IMR-90 (cell line): ENCODE results near the gene NUDT15. TPM values are rescaled to one million over a fixed set of nuclear protein-coding genes. Genes with fewer than 3 reads are reported as not detected.

ENCODE experiments used
- ATAC-seq: fragments of 200-7000 bp; cut with Tn5 transposase; 2 replicates; pipeline ENCODE4 v1.9.1; 2020; ENCODE audit warnings: low read depth, mild to moderate bottlenecking, moderate library complexity
- BruUV-seq: library from RNA; stranded (reverse); fragments of 400-500 nt; replicated peaks from 2 replicates; lab custom pipeline; 2021; lab: Mats Ljungman, UMichigan
- CTCF ChIA-PET: fragments of 300-600 bp; formaldehyde crosslinking; extraction: SDS; loops from one replicate; lab custom pipeline; 2021; ENCODE audit warnings: antibody characterized with exemption; lab: Yijun Ruan, JAX
- POLR2A ChIA-PET: fragments of 300-600 bp; sonication (Branson Sonifier 250); formaldehyde crosslinking; loops from one replicate; lab custom pipeline; 2022; ENCODE audit warnings: antibody characterized with exemption; ENCODE audit not compliant: unreplicated experiment; lab: Charles Lee
- DNase-seq: peaks from one replicate; pipeline ENCODE4 v3.0.0; 2013
- H2AFZ ChIP-seq: replicated peaks from 2 replicates; pipeline ENCODE3; 2013; ENCODE audit warnings: low read length, mild to moderate bottlenecking; ENCODE audit not compliant: poor library complexity
- H2AK5ac ChIP-seq: 2 replicates; pipeline ENCODE4 v1.6.1; 2013; ENCODE audit warnings: low read depth, low read length, inconsistent platforms
- H2AK9ac ChIP-seq: replicated peaks from 2 replicates; pipeline ENCODE3; 2013; ENCODE audit warnings: mild to moderate bottlenecking, low read depth, low read length, moderate library complexity; ENCODE audit not compliant: poor library complexity
- H2BK120ac ChIP-seq: 2 replicates; pipeline ENCODE4 v1.6.1; 2013; ENCODE audit warnings: low read depth, low read length, inconsistent platforms
- H2BK15ac ChIP-seq: 3 replicates; pipeline ENCODE4 v1.6.1; 2013; ENCODE audit warnings: low read depth, low read length, inconsistent platforms
- H2BK20ac ChIP-seq: 2 replicates; pipeline ENCODE4 v1.6.1; 2013; ENCODE audit warnings: low read depth, mild to moderate bottlenecking, inconsistent platforms, low read length, moderate library complexity
- H2BK5ac ChIP-seq: 2 replicates; pipeline ENCODE4 v1.6.1; 2013; ENCODE audit warnings: mild to moderate bottlenecking, low read depth, low read length, inconsistent platforms; ENCODE audit not compliant: poor library complexity, severe bottlenecking
- H3K14ac ChIP-seq: replicated peaks from 2 replicates; pipeline ENCODE4 v1.6.1; 2013; ENCODE audit warnings: low read depth, low read length, inconsistent platforms
- H3K18ac ChIP-seq: 2 replicates; pipeline ENCODE4 v1.6.1; 2013; ENCODE audit warnings: low read depth, low read length, control low read depth
- H3K23ac ChIP-seq: 2 replicates; pipeline ENCODE4 v1.6.1; 2013; ENCODE audit warnings: low read depth, low read length, inconsistent platforms
- H3K27ac ChIP-seq: 2 replicates; pipeline ENCODE4 v1.5.1; 2013; ENCODE audit warnings: mild to moderate bottlenecking, control low read depth, low read length; ENCODE audit not compliant: insufficient read depth
- H3K27me3 ChIP-seq: 2 replicates; pipeline ENCODE4 v1.6.1; 2013; ENCODE audit warnings: low read length; ENCODE audit not compliant: control insufficient read depth, insufficient read depth
- H3K36me3 ChIP-seq: 2 replicates; pipeline ENCODE4 v1.6.1; 2013; ENCODE audit warnings: low read length, mixed read lengths; ENCODE audit not compliant: control insufficient read depth, insufficient read depth
- H3K4ac ChIP-seq: 2 replicates; pipeline ENCODE4 v1.6.1; 2013; ENCODE audit warnings: low read depth, low read length, inconsistent platforms
- H3K4me1 ChIP-seq: 2 replicates; pipeline ENCODE4 v1.6.1; 2013; ENCODE audit warnings: low read length, mixed read lengths; ENCODE audit not compliant: control insufficient read depth, insufficient read depth
- H3K4me2 ChIP-seq: 2 replicates; pipeline ENCODE4 v1.6.1; 2013; ENCODE audit warnings: low read depth, mild to moderate bottlenecking, control low read depth, low read length, moderate library complexity
- H3K4me3 ChIP-seq: 2 replicates; pipeline ENCODE4 v1.5.1; 2013; ENCODE audit warnings: low read depth, mild to moderate bottlenecking, control low read depth, low read length, moderate library complexity; ENCODE audit not compliant: insufficient read depth
- H3K56ac ChIP-seq: 2 replicates; pipeline ENCODE4 v1.6.1; 2013; ENCODE audit warnings: low read length, inconsistent platforms; ENCODE audit not compliant: insufficient read depth; ENCODE audit errors: extremely low read depth
- H3K79me1 ChIP-seq, 2 experiments: 2 replicates each; pipeline ENCODE4 v1.6.1; 2013; ENCODE audit warnings: low read length in 2 of 2, inconsistent platforms in 1 of 2, low read depth in 1 of 2
- H3K9ac ChIP-seq: 2 replicates; pipeline ENCODE4 v1.6.1; 2013; ENCODE audit warnings: low read depth, low read length, control low read depth
- H3K9me1 ChIP-seq: 2 replicates; pipeline ENCODE4 v1.6.1; 2013; ENCODE audit warnings: low read length, inconsistent platforms; ENCODE audit not compliant: insufficient read depth
- H3K9me3 ChIP-seq: 2 replicates; pipeline ENCODE4 v1.6.1; 2013; ENCODE audit warnings: low read length; ENCODE audit not compliant: control insufficient read depth, insufficient read depth
- H4K20me1 ChIP-seq: 2 replicates; pipeline ENCODE4 v1.6.1; 2013; ENCODE audit warnings: low read length, inconsistent platforms; ENCODE audit not compliant: insufficient read depth
- H4K5ac ChIP-seq: 2 replicates; pipeline ENCODE4 v1.6.1; 2013; ENCODE audit warnings: mild to moderate bottlenecking, low read depth, low read length, control low read depth
- H4K8ac ChIP-seq, 2 experiments: 2 replicates each; pipeline ENCODE4 v1.6.1; 2013; ENCODE audit warnings: low read depth in 2 of 2, low read length in 2 of 2, control low read depth in 1 of 2, inconsistent platforms in 1 of 2
- H4K91ac ChIP-seq: 2 replicates; pipeline ENCODE4 v1.6.1; 2013; ENCODE audit warnings: low read depth, low read length, inconsistent platforms; ENCODE audit not compliant: insufficient read depth
- CEBPB ChIP-seq: IDR thresholded peaks from 2 replicates; pipeline ENCODE4 v1.6.1; 2012; ENCODE audit warnings: low read depth, low read length, improper control_type of control experiment
- CHD1 ChIP-seq: IDR thresholded peaks from 2 replicates; pipeline ENCODE4 v1.6.1; 2012; ENCODE audit warnings: low read depth, low read length, improper control_type of control experiment
- CTCF ChIP-seq: conservative IDR thresholded peaks from 2 replicates; pipeline ENCODE4 v1.5.1; 2012; ENCODE audit warnings: mild to moderate bottlenecking, low read depth, low read length, improper control_type of control experiment
- FOS ChIP-seq: fragments of 150-350 bp; IDR thresholded peaks from 2 replicates; pipeline ENCODE4 v1.6.1; 2016; ENCODE audit warnings: low read depth, low read length
- MAFK ChIP-seq: IDR thresholded peaks from 2 replicates; pipeline ENCODE4 v1.6.1; 2012; ENCODE audit warnings: low read depth, low read length, improper control_type of control experiment
- MAZ ChIP-seq: IDR thresholded peaks from 2 replicates; pipeline ENCODE4 v1.6.1; 2012; ENCODE audit warnings: low read depth, mild to moderate bottlenecking, low read length, improper control_type of control experiment, moderate library complexity, borderline replicate concordance
- MXI1 ChIP-seq: IDR thresholded peaks from 2 replicates; pipeline ENCODE4 v1.6.1; 2012; ENCODE audit warnings: low read depth, mild to moderate bottlenecking, low read length, moderate library complexity, borderline replicate concordance
- NFE2L2 ChIP-seq: fragments of 150-350 bp; IDR thresholded peaks from 2 replicates; pipeline ENCODE4 v1.6.1; 2016; ENCODE audit warnings: low read depth, mild to moderate bottlenecking, low read length
- POLR2A ChIP-seq: IDR thresholded peaks from 2 replicates; pipeline ENCODE4 v1.6.1; 2012; ENCODE audit warnings: mild to moderate bottlenecking, low read depth, low read length
- RAD21 ChIP-seq: IDR thresholded peaks from 2 replicates; pipeline ENCODE4 v1.6.1; 2012; ENCODE audit warnings: low read length, improper control_type of control experiment
- RFX5 ChIP-seq: IDR thresholded peaks from 2 replicates; pipeline ENCODE4 v1.8.0; 2012; ENCODE audit warnings: low read depth, mild to moderate bottlenecking, low read length, moderate library complexity
- SMC3 ChIP-seq: fragments of 150-350 bp; IDR thresholded peaks from 2 replicates; pipeline ENCODE4 v1.6.1; 2016; ENCODE audit warnings: low read depth, mild to moderate bottlenecking, antibody characterized with exemption, low read length, moderate library complexity
- USF2 ChIP-seq: fragments of 150-350 bp; IDR thresholded peaks from 2 replicates; pipeline ENCODE4 v1.6.1; 2017; ENCODE audit warnings: mild to moderate bottlenecking, antibody characterized with exemption, low read length, low read depth
- WGBS, 2 experiments: methylation state at CpG; one replicate each; pipeline versions ENCODE4 v1.1.5 to v1.1.7; 2013; ENCODE audit warnings: missing lambda C conversion rate in 2 of 2; ENCODE audit not compliant: insufficient read length in 1 of 2; ENCODE audit errors: extremely low coverage in 2 of 2; 5-methylcytosine and 5-hydroxymethylcytosine counted together
- dilution Hi-C: fragments of 300-500 bp; cut with HindIII; formaldehyde crosslinking; loops from one replicate; pipeline ENCODE4 v1.14.3; 2018; ENCODE audit warnings: low sequenced_read_pairs; ENCODE audit not compliant: unreplicated experiment
- in situ Hi-C: fragments of 300-500 bp; cut with MboI; formaldehyde crosslinking; loops from 3 replicates; pipeline ENCODE4 v1.14.3; 2019; ENCODE audit warnings: low sequenced_read_pairs, inconsistent platforms, mixed read lengths
- intact Hi-C: fragments of 100-400 bp; cut with micrococcal nuclease; formaldehyde crosslinking; loops from 2 replicates; pipeline ENCODE4 v1.10.0; 2022
- polyA plus RNA-seq, 3 experiments: library from polyadenylated mRNA; depleted of rRNA; stranded (reverse); fragments of >200 nt; gene quantifications; 2 replicates each; pipeline ENCODE4 v1.2.3, GENCODE V29; 2012; ENCODE audit warnings: low replicate concordance in 1 of 3
- total RNA-seq: library from RNA; depleted of rRNA; stranded (reverse); fragments of >200 nt; gene quantifications from 2 replicates; pipeline ENCODE4 v1.2.3, GENCODE V29; 2012

The NUDT15 gene
- total and polyA plus RNA-seq, 2 of the 4 experiments (the other 2 are of a cell fraction) = 13.1 to 14.2 TPM

DNA sequence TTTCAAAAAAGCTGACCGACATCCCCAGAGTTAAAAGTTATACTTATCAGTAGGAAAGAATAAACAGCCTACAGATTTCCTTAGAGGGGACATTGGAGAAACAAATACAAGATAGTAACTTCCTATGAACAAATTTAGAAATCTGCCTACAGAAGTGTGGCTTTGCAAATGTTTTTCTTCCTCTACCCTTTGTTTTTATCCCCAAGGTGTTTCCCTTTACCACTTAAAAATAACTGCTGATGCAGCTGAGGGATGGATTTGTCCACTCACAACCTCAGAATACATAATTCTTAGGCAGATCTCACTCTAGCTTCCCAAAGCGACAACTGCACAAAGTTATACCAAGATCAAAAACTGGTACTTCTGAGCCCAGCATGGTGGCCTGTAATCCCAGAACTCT, 36.5 kb downstream of the NUDT15 start:
- H3K4me1 ChIP-seq = no peaks in the 10 kb centered on the region
- H3K14ac ChIP-seq = no peak overlapping the region
- ChIA-PET CTCF (interaction anchor here (0.7 kb wide), 1 partner anchor 321 kb away, joined by 3 read pairs; no protein-coding TSS in a partner anchor), POLR2A (no interaction called here)
- WGBS, 2 experiments = no CpG with 5 or more reads among the region's 2 CpGs
- no peak overlapping the region for H2AFZ ChIP-seq
- TF ChIP-seq MAZ (no peak), FOS (no peak), RFX5 (no peak), MAFK (no peak), USF2 (no peak), CTCF (no peak), MXI1 (no peak), CHD1 (no peak), CEBPB (no peak), NFE2L2 (no peak), RAD21 (no peak), POLR2A (no peak), SMC3 (no peak)
- H3K18ac ChIP-seq = no peak overlapping the region
- no peak overlapping the region for H3K9ac ChIP-seq
- ATAC-seq (no peak), DNase-seq (no peak)
- no peak overlapping the region for H2BK15ac ChIP-seq
- no peaks in the 10 kb centered on the region for H3K9me1 ChIP-seq
- H2BK120ac ChIP-seq = no peak overlapping the region
- H4K20me1 ChIP-seq = no peaks in the 10 kb centered on the region
- H3K4me3 ChIP-seq = no peak overlapping the region
- BruUV-seq = no TSS peak
- intact Hi-C loops = no loop called here
- H3K9me3 ChIP-seq = peaks cover 32% of the 10 kb centered on the region
- H4K91ac ChIP-seq = no peak overlapping the region
- H3K27me3 ChIP-seq = no peaks in the 10 kb centered on the region
- H2AK9ac ChIP-seq = no peak overlapping the region
- no peak overlapping the region for H2BK5ac ChIP-seq
- no peak overlapping the region for H3K4ac ChIP-seq
- dilution Hi-C loops = no loop called here
- in situ Hi-C loops = no loop called here
- H3K27ac ChIP-seq = no peak overlapping the region
- no peak overlapping the region for H3K4me2 ChIP-seq
- no peak overlapping the region for H2AK5ac ChIP-seq
- no peak overlapping the region for H4K5ac ChIP-seq
- peaks cover 4 to 17% of the 10 kb centered on the region in 2 experiments; a peak in 3 of 4 replicates for H3K79me1 ChIP-seq
- no peak overlapping the region for H3K56ac ChIP-seq
- H3K36me3 ChIP-seq = peaks cover 53% of the 10 kb centered on the region
- no peak overlapping the region for H3K23ac ChIP-seq
- H4K8ac ChIP-seq = no peak overlapping the region
- no peak overlapping the region for H2BK20ac ChIP-seq
